Jurkat, Clone E6-1 (cell line): ENCODE measurements around the gene PRR36.
"Not testable (repeated sequence)": the region's sequence is repeated elsewhere in the genome, so short reads cannot be mapped to it uniquely, and the experiment has no call there.

Experiments
- DNase-seq: peaks from one replicate; pipeline ENCODE4 v3.0.0-alpha.2; 2011; ENCODE audit warnings: low read depth, low spot score
- H3K4me3 ChIP-seq: 2 replicates; pipeline ENCODE4 v1.5.1; 2011; ENCODE audit warnings: mild to moderate bottlenecking, low read length, control low read depth, moderate library complexity

Gene PRR36

DNA sequence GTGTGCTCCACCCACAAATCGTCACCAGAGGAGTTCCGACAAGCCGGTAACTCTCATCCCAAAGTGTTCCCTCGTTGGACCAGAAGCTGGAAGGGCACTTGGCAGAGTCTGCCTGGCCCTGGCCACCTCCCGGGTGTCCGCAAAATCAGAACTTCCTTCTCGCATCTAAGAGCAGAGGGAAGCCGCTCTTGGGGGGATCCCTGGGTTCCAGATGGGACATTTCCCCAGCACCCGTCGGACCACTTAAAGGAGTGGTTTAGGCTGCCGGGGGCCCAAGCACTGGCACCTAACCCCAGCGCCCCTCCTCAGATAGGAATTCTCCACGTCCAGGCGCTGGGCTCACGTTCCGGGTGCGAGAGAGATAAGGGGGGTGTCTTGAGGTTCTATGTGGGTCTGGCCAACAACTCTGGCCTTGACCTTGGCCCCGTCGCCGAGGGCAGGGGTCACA is 28.6 kb upstream of the PRR36 start:
- H3K4me3 ChIP-seq, result peak overlapping the region; percentile 84
- DNase-seq, result no peak

DNA sequence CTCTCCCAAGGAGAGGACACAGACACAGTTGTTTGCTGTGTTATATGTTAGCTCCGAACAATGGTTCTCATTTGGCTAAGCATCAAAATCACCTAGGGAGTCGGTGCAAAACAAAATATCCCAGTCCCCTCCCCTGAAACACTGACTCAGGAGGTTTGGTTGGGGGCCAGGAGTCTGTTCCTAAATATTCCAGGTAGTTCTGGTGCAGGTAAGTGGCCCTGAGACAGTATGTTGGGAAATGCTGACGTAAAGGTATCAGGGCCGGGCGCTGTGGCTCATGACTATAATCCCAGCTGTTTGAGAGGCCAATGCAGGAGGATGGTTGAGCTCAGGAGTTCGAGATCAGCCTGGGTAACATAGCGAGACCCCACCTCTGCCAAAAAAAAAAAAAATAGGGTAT is 27.1 kb upstream of the PRR36 start:
- DNase-seq, result no peak

DNA sequence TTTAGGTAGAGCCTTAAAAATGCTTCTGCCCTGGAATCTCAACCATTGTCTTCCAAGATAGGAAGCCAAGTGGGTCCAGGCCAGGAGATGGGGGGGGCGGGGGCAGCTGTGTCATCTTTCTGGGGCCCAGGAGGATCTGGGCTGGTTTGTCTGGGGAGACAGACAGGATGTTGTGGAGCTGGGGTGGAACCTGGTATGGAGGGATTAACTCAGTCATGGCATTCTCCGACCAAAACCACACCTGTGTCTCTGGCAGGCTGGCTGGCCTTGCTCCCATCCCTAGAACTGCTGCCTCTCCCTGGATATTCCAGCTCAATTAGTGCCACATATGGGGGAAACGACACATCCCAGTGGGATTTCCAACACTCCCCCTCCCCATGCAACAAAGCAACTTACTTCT is 26.7 kb upstream of the PRR36 start:
- H3K4me3 ChIP-seq, result no peak overlapping the region
- DNase-seq, result no peak

More for the DNA sequence above, 27.1 kb upstream of the PRR36 start:
- no peak overlapping the region for H3K4me3 ChIP-seq

DNA sequence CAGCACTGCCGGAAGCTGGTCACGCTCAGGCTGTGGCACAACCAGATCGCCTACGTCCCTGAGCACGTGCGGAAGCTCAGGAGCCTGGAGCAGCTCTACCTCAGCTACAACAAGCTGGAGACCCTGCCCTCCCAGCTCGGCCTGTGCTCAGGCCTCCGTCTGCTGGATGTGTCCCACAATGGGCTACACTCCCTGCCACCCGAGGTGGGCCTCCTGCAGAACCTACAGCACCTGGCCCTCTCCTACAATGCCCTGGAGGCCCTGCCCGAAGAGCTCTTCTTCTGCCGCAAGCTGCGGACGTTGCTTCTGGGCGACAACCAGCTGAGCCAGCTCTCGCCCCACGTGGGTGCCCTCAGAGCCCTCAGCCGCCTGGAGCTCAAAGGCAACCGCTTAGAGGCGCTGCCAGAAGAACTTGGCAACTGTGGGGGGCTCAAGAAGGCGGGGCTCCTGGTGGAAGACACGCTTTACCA is 26.2 kb upstream of the PRR36 start:
- H3K4me3 ChIP-seq, result no peak overlapping the region
- DNase-seq, result no peak

DNA sequence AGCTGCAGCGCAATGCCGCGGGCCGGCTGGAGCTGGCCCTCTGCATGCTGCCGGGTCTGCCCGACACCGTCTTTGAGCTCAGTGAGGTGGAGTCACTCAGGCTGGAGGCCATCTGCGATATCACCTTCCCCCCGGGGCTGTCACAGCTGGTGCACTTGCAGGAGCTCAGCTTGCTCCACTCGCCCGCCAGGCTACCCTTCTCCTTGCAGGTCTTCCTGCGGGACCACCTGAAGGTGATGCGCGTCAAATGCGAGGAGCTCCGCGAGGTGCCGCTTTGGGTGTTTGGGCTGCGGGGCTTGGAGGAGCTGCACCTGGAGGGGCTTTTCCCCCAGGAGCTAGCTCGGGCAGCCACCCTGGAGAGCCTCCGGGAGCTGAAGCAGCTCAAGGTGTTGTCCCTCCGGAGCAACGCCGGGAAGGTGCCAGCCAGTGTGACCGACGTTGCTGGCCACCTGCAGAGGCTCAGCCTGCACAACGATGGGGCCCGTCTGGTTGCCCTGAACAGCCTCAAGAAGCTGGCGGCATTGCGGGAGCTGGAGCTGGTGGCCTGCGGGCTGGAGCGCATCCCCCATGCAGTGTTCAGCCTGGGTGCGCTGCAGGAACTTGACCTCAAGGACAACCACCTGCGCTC is 25.7 kb upstream of the PRR36 start:
- no peak for DNase-seq
- no peak overlapping the region for H3K4me3 ChIP-seq

DNA sequence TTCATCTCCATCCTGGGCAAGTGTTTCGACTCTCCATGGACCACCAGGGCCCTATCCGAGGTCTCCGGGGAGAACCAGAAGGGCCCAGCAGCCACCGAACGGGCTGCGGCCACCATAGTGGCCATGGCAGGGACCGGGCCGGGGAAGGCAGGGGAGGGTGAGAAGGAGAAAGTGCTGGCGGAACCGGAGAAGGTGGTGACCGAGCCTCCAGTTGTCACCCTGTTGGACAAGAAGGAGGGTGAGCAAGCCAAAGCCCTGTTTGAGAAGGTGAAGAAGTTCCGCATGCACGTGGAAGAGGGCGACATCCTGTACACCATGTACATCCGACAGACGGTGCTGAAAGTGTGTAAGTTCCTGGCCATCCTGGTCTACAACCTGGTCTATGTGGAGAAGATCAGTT is 24.8 kb upstream of the PRR36 start:
- DNase-seq, result no peak
- no peak overlapping the region for H3K4me3 ChIP-seq

DNA sequence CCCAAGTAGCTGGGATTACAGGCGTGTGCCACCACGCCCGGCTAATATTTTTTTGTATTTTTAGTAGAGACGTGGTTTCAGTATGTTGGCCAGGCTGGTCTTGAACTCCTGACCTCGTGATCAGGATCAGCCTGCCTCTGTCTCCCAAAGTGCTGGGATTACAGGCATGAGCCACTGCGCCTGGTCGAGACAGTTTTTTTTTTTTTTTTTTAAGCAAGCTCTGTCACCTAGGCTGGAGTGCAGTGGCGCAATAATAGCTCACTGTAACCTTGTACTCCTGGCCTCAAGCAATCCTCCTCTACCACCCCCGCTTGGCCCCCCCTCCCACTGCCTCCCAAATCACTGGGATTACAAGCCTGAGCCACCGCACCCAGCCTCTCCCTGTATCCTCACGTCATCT is 23.1 kb upstream of the PRR36 start:
- no peak for DNase-seq
- no peak overlapping the region for H3K4me3 ChIP-seq

DNA sequence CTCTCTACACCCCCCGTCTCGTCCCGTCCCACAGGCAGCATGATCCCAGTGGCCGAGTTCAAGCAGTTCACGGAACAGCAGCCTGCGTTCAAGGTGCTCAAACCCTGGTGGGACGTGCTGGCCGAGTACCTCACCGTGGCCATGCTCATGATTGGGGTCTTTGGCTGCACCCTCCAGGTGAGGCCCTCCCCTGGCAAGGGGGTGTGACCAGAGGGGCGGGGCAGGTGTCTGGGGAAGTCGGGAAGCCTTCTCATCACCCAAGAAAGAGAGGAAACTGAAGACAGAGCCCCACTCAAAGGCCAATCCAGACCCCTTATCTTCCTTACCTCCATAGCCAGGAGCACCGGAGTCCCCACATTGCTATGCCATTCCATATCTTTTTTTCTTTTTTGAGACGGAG is 21.4 kb upstream of the PRR36 start:
- no peak overlapping the region for H3K4me3 ChIP-seq
- DNase-seq, result no peak

DNA sequence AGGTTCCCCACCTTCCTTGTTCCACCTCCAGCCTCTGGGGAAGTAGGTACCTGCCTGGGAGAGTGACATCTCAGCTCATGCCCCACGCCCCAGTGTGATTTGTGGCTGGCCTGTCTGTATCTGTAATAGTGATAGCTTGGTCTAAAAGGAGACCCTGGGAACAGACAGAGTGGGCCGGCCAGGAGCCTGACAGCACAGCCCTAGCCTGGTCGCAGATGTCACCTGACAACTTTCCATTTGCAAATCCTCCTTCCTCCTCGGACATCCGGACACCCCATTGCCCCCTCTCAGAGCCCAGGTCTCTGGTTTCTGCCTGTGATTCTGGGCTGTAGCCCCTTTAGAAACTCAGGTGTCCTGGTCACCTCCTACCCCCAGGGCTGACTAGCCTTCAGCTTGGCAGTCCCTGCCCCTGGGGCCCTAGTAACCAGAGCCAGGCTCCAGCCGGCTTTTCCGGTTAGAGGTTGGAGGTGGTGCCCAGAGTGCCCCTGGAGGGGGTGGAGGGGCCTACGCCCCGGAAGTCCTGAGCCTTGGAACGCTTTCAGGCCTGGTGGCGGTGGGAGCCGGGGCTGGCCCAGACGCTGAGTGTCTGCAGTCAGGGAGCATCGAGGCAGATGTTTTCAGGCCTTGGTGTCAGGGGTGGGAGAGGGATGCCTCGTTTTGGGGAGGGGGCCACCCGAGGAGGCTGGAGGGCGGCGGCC is 20.6 kb upstream of the PRR36 start:
- no peak for DNase-seq

DNA sequence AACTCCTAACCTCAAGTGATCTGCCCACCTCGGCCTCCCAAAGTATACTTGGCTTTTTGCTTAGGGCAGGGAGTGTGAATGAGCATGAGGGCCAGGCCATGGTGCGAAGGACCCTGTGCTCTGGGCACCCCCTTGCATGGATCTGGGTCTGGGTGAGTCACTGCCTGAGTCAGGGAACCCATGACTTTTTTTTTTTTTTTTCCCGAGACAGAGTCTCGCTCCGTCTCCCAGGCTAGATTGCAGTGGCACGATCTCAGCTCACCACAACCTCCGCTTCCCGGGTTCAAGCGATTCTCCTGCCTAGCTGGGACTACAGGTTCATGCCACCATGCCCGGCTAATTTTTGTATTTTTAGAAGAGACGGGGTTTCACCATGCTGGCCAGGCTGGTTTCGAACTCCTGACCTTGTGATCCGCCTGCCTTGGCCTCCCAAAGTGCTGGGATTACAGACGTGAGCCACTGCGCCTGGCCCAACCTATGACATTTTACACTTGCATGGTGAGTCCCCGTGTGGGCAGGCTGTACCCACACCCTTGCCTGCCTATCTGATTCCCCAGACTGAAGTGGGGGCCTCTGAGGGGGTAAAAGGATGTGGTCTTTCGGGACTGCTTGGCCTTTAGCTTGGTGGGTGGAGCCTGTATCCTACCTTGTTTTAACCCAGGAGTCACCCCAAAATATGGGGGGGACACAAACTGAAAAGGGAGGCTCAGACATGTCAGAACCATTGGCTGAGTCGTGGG is 19.3 kb upstream of the PRR36 start:
- DNase-seq, H3K4me3 ChIP-seq: not testable (repeated sequence)

More for the DNA sequence above, 20.6 kb upstream of the PRR36 start:
- no peak overlapping the region for H3K4me3 ChIP-seq

DNA sequence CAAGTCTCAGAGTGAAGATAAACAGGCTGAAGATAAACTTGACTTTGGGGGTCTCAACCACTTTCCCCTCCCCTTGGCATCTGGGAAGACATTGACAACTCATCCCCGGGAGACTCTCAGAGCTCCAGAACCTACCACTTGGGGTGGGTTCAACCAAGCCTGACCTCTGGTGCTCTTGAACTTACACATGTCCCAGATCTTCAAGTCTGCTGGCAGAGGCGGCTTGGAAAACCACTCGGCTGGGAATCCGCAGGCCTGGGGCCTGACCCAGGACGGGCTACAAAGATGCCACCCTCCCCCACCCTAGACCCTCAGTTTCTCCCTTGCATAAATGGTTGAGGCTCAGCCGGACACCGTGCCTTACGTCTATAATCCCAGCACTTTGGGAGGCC is 14.6 kb upstream of the PRR36 start:
- no peak for DNase-seq
- H3K4me3 ChIP-seq, result peak overlapping the region; percentile 50

DNA sequence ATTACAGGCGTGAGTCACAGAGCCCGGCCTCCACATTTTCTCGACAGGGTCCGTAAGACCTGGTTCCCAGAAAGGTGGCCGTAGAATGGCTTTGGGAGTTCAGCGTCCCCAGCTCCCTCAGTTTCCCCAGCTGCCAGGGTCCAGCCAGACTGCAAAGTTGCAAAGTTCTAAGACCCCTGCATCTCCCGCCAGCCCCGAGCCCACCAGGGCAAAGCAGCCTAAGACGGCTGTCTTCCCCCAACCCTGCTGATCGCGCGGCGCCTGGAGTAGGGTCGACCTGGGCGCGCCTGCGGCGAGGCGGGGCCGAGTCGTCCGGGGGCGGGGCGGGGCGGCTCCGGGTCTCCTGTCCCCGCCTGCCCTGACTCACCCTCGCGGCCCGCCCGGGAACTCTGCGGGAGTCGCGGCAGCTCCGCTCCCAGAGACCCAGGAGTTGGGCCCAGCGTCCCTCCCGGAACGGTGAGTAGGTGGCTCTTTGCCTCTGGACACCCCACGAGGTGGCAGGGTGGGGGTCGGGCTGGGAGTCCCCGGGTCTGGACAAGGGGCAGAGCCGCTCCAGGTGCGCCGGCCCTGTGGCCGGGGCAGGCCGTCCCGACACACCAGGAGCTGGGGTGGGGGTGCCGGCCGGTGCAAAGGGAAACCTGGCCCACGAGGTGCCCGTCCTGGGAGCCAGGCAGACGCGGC is 14.1 kb upstream of the PRR36 start, which contains the start of gene LRRC8E:
Gene LRRC8E (plus strand): TSS at position 366 of the 681 bp plus-strand sequence. CDS start 7,094 bp downstream, outside the sequence.
- no peak for DNase-seq
- H3K4me3 ChIP-seq, result peak within 1 kb of the TSS; percentile 50

DNA sequence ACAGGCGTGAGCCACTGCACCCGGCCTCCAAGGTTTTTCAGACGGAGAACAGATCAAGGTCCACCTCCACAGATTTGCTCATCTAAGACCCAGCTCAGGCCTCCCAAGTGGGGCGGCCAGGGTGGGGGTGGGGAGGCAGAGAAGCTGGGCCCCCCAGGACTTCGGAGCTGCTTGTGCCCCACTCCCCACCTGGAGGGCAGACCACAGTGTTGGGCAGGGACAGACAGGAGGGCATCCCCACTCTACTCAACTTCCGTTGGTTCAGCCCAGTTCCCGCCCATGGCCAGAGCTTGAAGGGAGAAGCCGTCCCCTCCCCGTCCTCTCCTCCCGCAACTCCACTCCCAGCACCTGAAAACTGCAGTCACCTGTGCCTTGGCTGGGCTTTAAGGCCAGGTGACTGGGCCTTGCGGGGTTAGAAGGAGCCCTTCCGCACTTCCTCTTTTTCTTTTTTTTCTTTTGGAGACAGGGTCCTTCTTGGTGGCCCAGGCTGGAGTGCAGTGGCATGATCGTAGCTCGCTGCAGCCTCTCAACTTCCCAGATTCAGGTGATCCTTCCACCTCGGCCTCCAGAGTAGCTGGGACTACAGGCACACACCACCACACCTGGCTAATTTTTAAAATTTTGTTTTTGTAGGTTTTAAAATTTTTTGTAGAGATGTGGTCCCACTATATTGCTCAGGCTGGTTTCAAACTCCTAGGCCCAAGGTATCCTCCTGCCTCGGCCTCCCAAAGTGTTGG is 13.4 kb upstream of the PRR36 start:
- peak overlapping the region; percentile 50; the same call in 1 of the 2 replicates for H3K4me3 ChIP-seq
- DNase-seq, result no peak

DNA sequence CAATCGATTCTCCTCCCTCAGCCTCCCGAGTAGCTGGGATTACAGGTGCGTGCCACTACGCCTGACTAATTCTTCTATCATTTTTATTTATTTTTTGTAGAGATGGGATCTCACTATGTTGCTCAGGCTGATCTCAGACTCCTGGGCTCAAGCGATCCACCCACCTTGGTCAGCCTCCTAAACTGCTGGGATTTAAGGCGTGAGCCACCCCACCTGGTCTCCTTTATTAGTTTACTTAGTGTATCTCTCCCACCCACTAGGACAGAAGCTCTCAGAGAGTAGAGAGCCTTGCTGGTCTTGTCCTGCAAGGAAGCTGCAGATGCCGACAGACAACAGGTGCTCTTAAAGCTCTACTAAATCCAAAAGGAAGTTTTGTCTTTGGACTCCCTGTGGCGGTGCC is 11.6 kb upstream of the PRR36 start:
- no peak overlapping the region for H3K4me3 ChIP-seq
- no peak for DNase-seq

DNA sequence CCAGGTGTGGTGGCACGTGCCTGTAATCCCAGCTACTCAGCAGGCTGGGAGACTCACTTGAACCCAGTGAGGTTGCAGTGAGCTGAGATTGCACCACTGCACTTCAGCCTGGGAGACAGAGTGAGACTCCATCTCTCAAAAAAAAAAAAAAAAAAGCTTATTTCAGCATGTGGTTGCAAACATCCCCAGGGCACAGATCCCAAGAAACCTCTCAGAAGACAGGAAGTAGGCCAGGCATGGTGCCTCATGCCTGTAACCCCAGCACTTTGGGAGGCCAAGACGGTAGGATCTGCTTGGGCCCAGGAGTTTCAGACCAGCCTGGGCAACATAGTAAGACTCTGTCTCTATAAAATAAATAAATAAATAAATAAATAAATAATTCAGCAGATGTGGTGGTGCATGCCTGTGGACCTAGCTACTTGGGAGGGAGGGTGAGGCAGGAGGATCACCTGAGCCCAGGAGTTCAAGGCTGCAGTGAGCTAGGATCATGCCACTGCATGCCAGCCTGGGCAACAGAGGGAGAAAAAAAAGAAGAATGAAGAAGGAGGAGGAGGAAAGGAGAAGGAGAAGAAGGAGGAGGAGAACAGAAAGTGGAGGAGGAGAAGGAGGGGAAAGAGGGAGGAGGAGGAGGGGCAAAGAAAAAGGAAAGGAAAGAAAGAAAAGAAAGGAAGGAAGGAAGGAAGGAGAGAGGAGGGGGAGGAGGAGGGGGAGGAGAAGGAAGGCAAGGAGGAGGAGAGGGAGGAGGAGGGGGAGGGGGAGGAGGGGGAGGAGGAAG is 9.8 kb upstream of the PRR36 start:
- H3K4me3 ChIP-seq, result no peak overlapping the region
- DNase-seq, result no peak

DNA sequence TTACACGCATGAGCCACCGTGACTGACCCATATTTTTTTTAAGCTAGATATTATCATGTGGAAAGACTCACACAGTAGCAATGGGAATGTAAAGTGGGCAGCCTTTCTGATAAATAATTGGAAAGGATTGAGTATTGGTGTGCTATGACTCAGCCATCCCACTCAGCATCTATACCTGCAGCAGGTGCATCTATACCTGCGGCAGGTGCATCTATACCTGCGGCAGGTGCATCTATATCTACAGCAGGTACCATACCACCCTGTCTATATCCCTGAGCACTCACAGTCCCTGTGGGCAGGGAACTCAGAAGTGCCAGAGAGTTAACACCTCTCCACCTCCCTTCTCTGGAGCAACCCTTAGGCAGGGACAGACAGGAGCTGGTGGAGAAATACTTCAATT is 8.9 kb upstream of the PRR36 start:
- no peak overlapping the region for H3K4me3 ChIP-seq
- DNase-seq, result no peak

DNA sequence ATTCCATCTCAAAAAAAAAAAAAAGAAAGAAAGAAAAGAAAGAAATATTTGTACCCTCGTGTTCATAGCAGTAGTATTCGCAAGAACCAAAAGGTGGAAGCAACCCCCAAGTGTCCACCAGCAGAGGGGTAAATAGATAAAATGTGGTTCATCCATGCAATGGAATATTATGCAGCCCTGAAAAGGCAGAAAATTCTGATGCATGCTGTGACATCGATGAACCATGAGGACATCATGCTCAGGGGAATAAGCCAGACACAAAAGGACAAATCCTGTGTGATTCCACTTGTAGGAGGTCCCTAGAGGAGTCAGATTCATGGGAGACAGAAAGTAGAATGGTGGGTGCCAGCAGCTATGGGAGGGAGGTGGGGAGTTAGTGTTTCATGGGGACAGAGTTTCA is 7.7 kb upstream of the PRR36 start:
- no peak overlapping the region for H3K4me3 ChIP-seq
- no peak for DNase-seq

DNA sequence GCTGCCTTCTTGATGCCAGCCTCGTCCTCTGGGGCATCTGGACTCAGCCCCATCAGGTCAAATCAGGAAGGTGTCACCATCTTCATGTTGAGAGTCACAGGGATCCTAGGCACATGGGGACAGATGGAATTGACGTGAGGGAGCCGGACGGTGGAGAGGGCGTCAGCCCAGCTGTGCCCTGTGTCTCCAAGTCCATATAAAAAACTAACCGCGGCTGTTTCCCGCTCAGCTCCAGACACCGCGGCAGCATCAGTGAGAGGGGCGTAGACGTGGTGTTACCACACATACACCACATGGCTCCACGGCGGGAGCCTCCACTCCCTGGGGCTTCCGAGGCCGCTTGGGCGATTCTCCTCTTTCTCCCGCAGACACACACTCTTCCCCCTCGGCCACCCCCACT is 5.6 kb upstream of the PRR36 start:
- DNase-seq, result no peak
- no peak overlapping the region for H3K4me3 ChIP-seq
